Endothelial cell of umbilical vein (primary cell): Measurements from ENCODE around the gene IP6K1. TPM values are rescaled to one million over a fixed set of nuclear protein-coding genes. Genes with fewer than 3 reads are reported as not detected.

ENCODE experiments used
- BruUV-seq: library from RNA; stranded (reverse); fragments of 400-500 nt; replicated peaks from 2 replicates; lab custom pipeline; 2021; lab: Mats Ljungman, UMichigan
- CTCF ChIA-PET: fragments of 300-600, 350-600 bp; sonication (Branson Sonifier 250); formaldehyde crosslinking; loops from one replicate; lab custom pipeline; 2021; ENCODE audit warnings: antibody characterized with exemption, inconsistent platforms; lab: Charles Lee
- POLR2A ChIA-PET: fragments of 300-600, 350-600 bp; sonication (Branson Sonifier 250); formaldehyde crosslinking; loops from one replicate; lab custom pipeline; 2021; ENCODE audit warnings: antibody characterized with exemption, inconsistent platforms; lab: Charles Lee
- DNase-seq: peaks from one replicate; pipeline ENCODE4 v3.0.0-alpha.2; 2011; ENCODE audit warnings: low read depth, low spot score
- FAIRE-seq: peaks from 2 replicates; lab custom pipeline; 2011; peaks lifted over from hg19 to GRCh38; lab: Jason Lieb, UNC
- H2AFZ ChIP-seq: 2 replicates; pipeline ENCODE4 v1.6.0; 2012; ENCODE audit warnings: low read depth, low read length, control low read depth, inconsistent platforms
- H3K27ac ChIP-seq: 2 replicates; pipeline ENCODE4 v1.5.1; 2011; ENCODE audit warnings: low read depth, mild to moderate bottlenecking, control low read depth, low read length, moderate library complexity; ENCODE audit not compliant: insufficient read depth
- H3K27me3 ChIP-seq, 2 experiments: 2 replicates each; pipeline versions ENCODE4 v1.6.0 to v1.6.1; 2011; ENCODE audit warnings: low read length in 2 of 2, mixed read lengths in 1 of 2; ENCODE audit not compliant: control insufficient read depth in 2 of 2, insufficient read depth in 2 of 2
- H3K36me3 ChIP-seq, 2 experiments: 2 replicates in 1 of 2; 3 replicates in 1 of 2; pipeline ENCODE4 v1.5.1; 2011; ENCODE audit warnings: low read length in 2 of 2, mild to moderate bottlenecking in 1 of 2, moderate library complexity in 1 of 2; ENCODE audit not compliant: control insufficient read depth in 2 of 2, insufficient read depth in 2 of 2; ENCODE audit errors: extremely low read depth in 1 of 2
- H3K4me1 ChIP-seq: 3 replicates; pipeline ENCODE4 v1.5.1; 2011; ENCODE audit warnings: mild to moderate bottlenecking, low read length; ENCODE audit not compliant: control insufficient read depth, insufficient read depth; ENCODE audit errors: extremely low read depth
- H3K4me2 ChIP-seq: 2 replicates; pipeline ENCODE4 v1.6.1; 2011; ENCODE audit warnings: low read length, control low read depth, mixed read lengths; ENCODE audit not compliant: insufficient read depth
- H3K4me3 ChIP-seq, 3 experiments: fragments of 200-600 bp in 1 of 3; sonication (generic), shearing (Covaris generic) in 1 of 3; replicated peaks in 1 of 3; 2 replicates each; pipeline ENCODE4 v1.5.1; 2011 to 2016; ENCODE audit warnings: control low read depth in 3 of 3, low read length in 3 of 3, mild to moderate bottlenecking in 2 of 3, inconsistent platforms in 1 of 3, low read depth in 1 of 3, moderate library complexity in 1 of 3; ENCODE audit not compliant: insufficient read depth in 1 of 3
- H3K79me2 ChIP-seq: 2 replicates; pipeline ENCODE4 v1.6.0; 2012; ENCODE audit warnings: low read length, inconsistent platforms; ENCODE audit not compliant: control insufficient read depth, insufficient read depth
- H3K9ac ChIP-seq: replicated peaks from 2 replicates; pipeline ENCODE3; 2011; ENCODE audit warnings: low read length, control low read depth; ENCODE audit not compliant: insufficient read depth; ENCODE audit errors: extremely low read depth
- H3K9me1 ChIP-seq: replicated peaks from 3 replicates; pipeline ENCODE4 v1.6.0; 2011; ENCODE audit warnings: mild to moderate bottlenecking, low read length; ENCODE audit not compliant: control insufficient read depth, insufficient read depth; ENCODE audit errors: extremely low read depth
- H3K9me3 ChIP-seq: replicated peaks from 2 replicates; pipeline ENCODE4 v1.5.1; 2012; ENCODE audit warnings: low read length, inconsistent platforms; ENCODE audit not compliant: control insufficient read depth, insufficient read depth
- H4K20me1 ChIP-seq: replicated peaks from 2 replicates; pipeline ENCODE3; 2011; ENCODE audit warnings: mild to moderate bottlenecking, low read length; ENCODE audit not compliant: control insufficient read depth, insufficient read depth; ENCODE audit errors: extremely low read depth
- CTCF ChIP-seq, 2 donors: IDR thresholded peaks; 1 replicate in 1 of 2; 2 replicates in 1 of 2; pipeline ENCODE4 v1.5.1; 2011; ENCODE audit warnings: low read length in 2 of 2, mild to moderate bottlenecking in 2 of 2, moderate library complexity in 2 of 2, control low read depth in 1 of 2, inconsistent platforms in 1 of 2, low read depth in 1 of 2; ENCODE audit not compliant: insufficient read depth in 1 of 2; ENCODE audit errors: extremely low read depth in 1 of 2
- EZH2 ChIP-seq: IDR thresholded peaks from 2 replicates; pipeline ENCODE4 v1.6.1; 2012; ENCODE audit warnings: borderline replicate concordance, low read depth, mild to moderate bottlenecking, moderate library complexity, low read length, inconsistent platforms; ENCODE audit not compliant: severe bottlenecking
- FOS ChIP-seq: IDR thresholded peaks from 2 replicates; pipeline ENCODE4 v1.6.1; 2011; ENCODE audit warnings: mild to moderate bottlenecking, low read length, moderate library complexity, borderline replicate concordance; ENCODE audit not compliant: insufficient read depth
- JUN ChIP-seq: IDR thresholded peaks from 2 replicates; pipeline ENCODE4 v1.6.1; 2011; ENCODE audit warnings: borderline replicate concordance, low read depth; ENCODE audit not compliant: insufficient read length, insufficient read depth
- MAX ChIP-seq: IDR thresholded peaks from 2 replicates; pipeline ENCODE4 v1.6.1; 2011; ENCODE audit not compliant: insufficient read depth, insufficient read length
- POLR2A ChIP-seq: IDR thresholded peaks from 2 replicates; pipeline ENCODE4 v1.6.1; 2012; ENCODE audit warnings: low read depth, mild to moderate bottlenecking, control low read depth, low read length
- POLR2AphosphoS5 ChIP-seq: IDR thresholded peaks from 2 replicates; pipeline ENCODE4 v1.6.1; 2012; ENCODE audit warnings: low read depth, mild to moderate bottlenecking, control low read depth, low read length, moderate library complexity; ENCODE audit not compliant: insufficient read depth
- dilution Hi-C: fragments of 300-500 bp; cut with MboI; formaldehyde crosslinking; loops from one replicate; pipeline ENCODE4 v1.15.0; 2019; ENCODE audit warnings: low sequenced_read_pairs; ENCODE audit not compliant: extremely low pct_ligation_motif_present
- intact Hi-C: fragments of 100-400 bp; cut with micrococcal nuclease; formaldehyde crosslinking; loops from one replicate; pipeline ENCODE4 v1.10.0; 2022
- polyA plus RNA-seq, 4 experiments: library from polyadenylated mRNA; depleted of rRNA in 3 of 4; stranded (reverse) in 3 of 4; unstranded in 1 of 4; fragments of >200 nt; gene quantifications; 2 replicates each; pipeline versions ENCODE4 v1.2.1 to v1.2.3, GENCODE V29; 2011 to 2012; ENCODE audit warnings: missing spikeins in 1 of 4
- total RNA-seq: library from RNA; stranded (reverse); gene quantifications from 2 replicates; pipeline ENCODE4 v1.2.3, GENCODE V29; 2021

IP6K1 gene
- total and polyA plus RNA-seq, 2 donors (not counting 3 experiments of a cell fraction or from before 2014, with no cell fraction given) = 42.7 to 60.8 TPM

- no TSS peak for BruUV-seq
- TF ChIP-seq FOS = no peak
- no peak for TF ChIP-seq POLR2A
- TF ChIP-seq POLR2AphosphoS5 = no peak
- no peak for TF ChIP-seq EZH2
- no peak for TF ChIP-seq CTCF (IDR thresholded peaks at IDR 0.05; ENCODE audit: extremely low read depth in 1 of 2, insufficient read depth in 1 of 2, low read depth in 1 of 2, low read length in 2 of 2)
- TF ChIP-seq JUN = no peak
- TF ChIP-seq MAX = no peak
These were observed 31.8 kb downstream of the IP6K1 start for GRCh38 chr3:49754536-49754935.

More at GRCh38 chr3:49754536-49754935, 31.8 kb downstream of the IP6K1 start:
- Histone ChIP-seq H2AFZ (no peak overlapping the region), H3K9me3 (no peaks in the 10 kb centered on the region), H3K36me3 (no peaks in the 10 kb centered on the region), H3K4me2 (no peak overlapping the region), H3K9me1 (no peaks in the 10 kb centered on the region), H3K79me2 (peaks cover 64% of the 10 kb centered on the region), H3K27me3 (no peaks in the 10 kb centered on the region), H3K4me1 (no peaks in the 10 kb centered on the region), H3K9ac (no peak overlapping the region), H3K27ac (no peak overlapping the region), H4K20me1 (peaks cover 2% of the 10 kb centered on the region), H3K4me3 (no peak overlapping the region)
- intact Hi-C loops = no loop called here
- FAIRE-seq (no peak), DNase-seq (no peak)
- ChIA-PET CTCF (no interaction called here), POLR2A (no interaction called here)
- dilution Hi-C loops = no loop called here
